Testis (tissue), 5 donors: ENCODE measurements around the gene LGALS7. TPM values are rescaled to one million over a fixed set of nuclear protein-coding genes. Genes with fewer than 3 reads are reported as not detected.
"Not testable (repeated sequence)": the region's sequence is repeated elsewhere in the genome, so short reads cannot be mapped to it uniquely, and the experiment has no call there.

Source experiments
- DNase-seq: peaks from one replicate; pipeline ENCODE4 v3.0.0-alpha.2; 2019
- H3K27ac ChIP-seq, 2 donors: fragments of 200-600 bp; sonication (generic); one replicate each; pipeline ENCODE4 v1.5.1; 2019
- H3K27me3 ChIP-seq: fragments of 200-600 bp; sonication (generic); one replicate; pipeline ENCODE4 v1.5.1; 2019
- H3K36me3 ChIP-seq: fragments of 200-600 bp; sonication (generic); one replicate; pipeline ENCODE4 v1.5.1; 2017; ENCODE audit warnings: low read depth; ENCODE audit errors: missing control alignments
- H3K4me1 ChIP-seq: fragments of 200-600 bp; sonication (generic); one replicate; pipeline ENCODE4 v1.5.1; 2019
- H3K4me3 ChIP-seq, 2 donors: fragments of 200-600 bp; sonication (generic); one replicate each; pipeline ENCODE4 v1.5.1; 2017 to 2019
- H3K9me3 ChIP-seq: fragments of 200-600 bp; sonication (generic); one replicate; pipeline ENCODE4 v1.5.1; 2017
- POLR2A ChIP-seq: fragments of 450-650 bp; IDR thresholded peaks from one replicate; pipeline ENCODE4 v1.6.1; 2017; ENCODE audit warnings: antibody characterized with exemption, mild to moderate bottlenecking, moderate library complexity
- WGBS, 2 donors: methylation state at CpG; one replicate each; pipeline ENCODE4 v1.1.5; 2018; 5-methylcytosine and 5-hydroxymethylcytosine counted together
- intact Hi-C: fragments of 100-400 bp; cut with DNase I; formaldehyde crosslinking; loops from one replicate; pipeline ENCODE4 v1.15.1; 2023; ENCODE audit warnings: low total_unique reads
- long read RNA-seq, 2 donors: transcript quantifications; one replicate each; lab custom pipeline, GENCODE V29; 2026
- polyA plus RNA-seq: library from polyadenylated mRNA; stranded (reverse); fragments of 350-450 nt; fragmentation: Illumina TruSeq; extraction: RNeasy Lipid Tissue Mini Kit (QIAGEN cat#74804); gene quantifications from one replicate; pipeline ENCODE4 v1.2.3, GENCODE V29; 2014; ENCODE audit warnings: low read depth, low replicate concordance; ENCODE audit not compliant: insufficient read depth
- total RNA-seq, 2 donors: library from RNA; depleted of rRNA; stranded (reverse); fragments of >200 nt; gene quantifications; one replicate each; pipeline ENCODE4 v1.2.3, GENCODE V29; 2016
- TF ChIP-seq, protein P1 (sequence below), 3 experiments: fragments of 450-650 bp in 2 of 3; fragments of 200-600 bp in 1 of 3; sonication (generic) in 1 of 3; IDR thresholded peaks; one replicate each; pipeline ENCODE4 v1.5.1; 2016 to 2019; ENCODE audit warnings: antibody characterized with exemption in 3 of 3, mild to moderate bottlenecking in 2 of 3, moderate library complexity in 1 of 3

LGALS7 gene
- total RNA-seq (not detected), polyA plus RNA-seq (4.4 TPM)
- long read RNA-seq, donor 1, result 0 reads
- long read RNA-seq, donor 2, result 0 reads

DNA sequence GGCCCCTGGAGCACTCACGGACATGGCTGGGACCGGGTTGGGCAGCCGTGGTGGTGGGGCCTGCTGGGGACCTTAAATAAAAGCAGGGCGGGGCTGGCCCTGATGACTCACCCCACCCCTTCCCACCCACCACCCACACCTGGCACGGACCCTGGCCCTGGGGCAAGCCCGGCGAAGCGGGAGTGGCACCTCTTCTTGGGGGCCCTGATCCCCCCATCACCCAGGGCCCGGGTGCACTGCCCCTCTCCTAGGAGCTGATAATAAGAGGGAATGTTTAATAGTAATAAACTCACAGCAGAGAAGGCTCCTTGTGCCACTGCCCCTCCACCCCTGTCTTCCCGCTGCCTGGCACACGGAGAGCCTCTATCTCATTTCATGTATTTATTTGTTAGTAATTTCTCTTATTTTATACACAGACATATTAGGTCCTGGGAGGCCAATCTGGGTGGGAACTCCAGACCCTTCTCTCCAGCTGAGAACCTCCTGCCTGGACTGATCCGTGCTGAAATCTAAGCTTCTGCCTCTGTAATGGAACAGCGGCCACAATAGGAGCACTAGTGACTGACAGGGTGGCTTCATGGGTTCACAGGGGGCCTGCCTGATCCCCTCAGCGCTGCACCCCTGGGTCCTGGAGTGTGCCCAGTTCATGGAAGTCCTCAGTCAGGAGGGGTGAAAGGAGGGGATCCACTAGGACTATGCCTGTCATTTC lies at the start of gene LGALS7:
LGALS7 (minus strand) TSS at position 49 of the 709 bp plus-strand sequence; CDS start at position 24, 25 bp downstream.
- Histone ChIP-seq H3K36me3 (no peaks in the 10 kb centered on the region), H3K27ac (no peak within 1 kb of the TSS), H3K9me3 (no peaks in the 10 kb centered on the region), H3K27me3 (no peaks in the 10 kb centered on the region), H3K4me1 (peaks cover 8% of the 10 kb centered on the region), H3K4me3 (no peak within 1 kb of the TSS)
- intact Hi-C loops, result no loop called here
- WGBS, 2 donors, result 72 to 79% methylated on average over 4 to 6 of the region's 14 CpGs
- no peak for DNase-seq
- TF ChIP-seq, protein P1, sequence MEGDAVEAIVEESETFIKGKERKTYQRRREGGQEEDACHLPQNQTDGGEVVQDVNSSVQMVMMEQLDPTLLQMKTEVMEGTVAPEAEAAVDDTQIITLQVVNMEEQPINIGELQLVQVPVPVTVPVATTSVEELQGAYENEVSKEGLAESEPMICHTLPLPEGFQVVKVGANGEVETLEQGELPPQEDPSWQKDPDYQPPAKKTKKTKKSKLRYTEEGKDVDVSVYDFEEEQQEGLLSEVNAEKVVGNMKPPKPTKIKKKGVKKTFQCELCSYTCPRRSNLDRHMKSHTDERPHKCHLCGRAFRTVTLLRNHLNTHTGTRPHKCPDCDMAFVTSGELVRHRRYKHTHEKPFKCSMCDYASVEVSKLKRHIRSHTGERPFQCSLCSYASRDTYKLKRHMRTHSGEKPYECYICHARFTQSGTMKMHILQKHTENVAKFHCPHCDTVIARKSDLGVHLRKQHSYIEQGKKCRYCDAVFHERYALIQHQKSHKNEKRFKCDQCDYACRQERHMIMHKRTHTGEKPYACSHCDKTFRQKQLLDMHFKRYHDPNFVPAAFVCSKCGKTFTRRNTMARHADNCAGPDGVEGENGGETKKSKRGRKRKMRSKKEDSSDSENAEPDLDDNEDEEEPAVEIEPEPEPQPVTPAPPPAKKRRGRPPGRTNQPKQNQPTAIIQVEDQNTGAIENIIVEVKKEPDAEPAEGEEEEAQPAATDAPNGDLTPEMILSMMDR (IDR thresholded peaks at IDR 0.05), result no peak
- no peak for TF ChIP-seq POLR2A

DNA sequence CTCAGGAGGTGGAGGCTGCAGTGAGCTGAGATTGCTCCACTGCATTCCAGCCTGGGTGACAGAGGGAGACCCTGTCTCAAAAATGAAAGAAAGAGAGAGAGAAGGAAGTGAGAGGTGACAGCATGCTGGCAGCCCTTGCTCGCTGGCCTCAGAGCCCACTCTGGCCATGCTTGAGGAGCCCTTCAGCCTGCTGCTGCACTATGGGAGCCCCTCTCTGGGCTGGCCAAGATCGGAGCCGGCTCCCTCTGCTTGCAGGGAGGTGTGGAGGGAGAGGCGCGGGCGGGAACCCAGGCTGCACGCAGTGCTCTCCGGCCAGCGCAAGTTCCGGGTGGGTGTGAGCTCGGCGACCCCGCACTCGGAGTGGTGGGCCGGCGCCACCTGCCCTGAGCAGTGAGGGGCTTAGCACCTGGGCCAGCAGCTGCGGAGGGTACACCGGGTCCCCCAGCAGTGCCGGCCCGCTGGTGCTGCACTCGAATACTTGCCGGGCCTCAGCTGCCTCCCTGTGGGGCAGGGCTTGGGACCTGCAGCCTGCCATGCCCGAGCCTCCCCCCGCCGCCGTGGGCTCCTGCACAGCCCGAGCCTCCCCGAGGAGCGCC lies 48.0 kb upstream of the LGALS7 start:
- H3K27ac ChIP-seq, intact Hi-C loops, H3K4me3 ChIP-seq, DNase-seq, H3K36me3 ChIP-seq, H3K9me3 ChIP-seq, H3K27me3 ChIP-seq: not testable (repeated sequence)
- WGBS, 2 donors, result 78 to 97% methylated on average over 1 to 25 of the region's 29 CpGs
- H3K4me1 ChIP-seq, result peaks cover 19% of the 10 kb centered on the region

DNA sequence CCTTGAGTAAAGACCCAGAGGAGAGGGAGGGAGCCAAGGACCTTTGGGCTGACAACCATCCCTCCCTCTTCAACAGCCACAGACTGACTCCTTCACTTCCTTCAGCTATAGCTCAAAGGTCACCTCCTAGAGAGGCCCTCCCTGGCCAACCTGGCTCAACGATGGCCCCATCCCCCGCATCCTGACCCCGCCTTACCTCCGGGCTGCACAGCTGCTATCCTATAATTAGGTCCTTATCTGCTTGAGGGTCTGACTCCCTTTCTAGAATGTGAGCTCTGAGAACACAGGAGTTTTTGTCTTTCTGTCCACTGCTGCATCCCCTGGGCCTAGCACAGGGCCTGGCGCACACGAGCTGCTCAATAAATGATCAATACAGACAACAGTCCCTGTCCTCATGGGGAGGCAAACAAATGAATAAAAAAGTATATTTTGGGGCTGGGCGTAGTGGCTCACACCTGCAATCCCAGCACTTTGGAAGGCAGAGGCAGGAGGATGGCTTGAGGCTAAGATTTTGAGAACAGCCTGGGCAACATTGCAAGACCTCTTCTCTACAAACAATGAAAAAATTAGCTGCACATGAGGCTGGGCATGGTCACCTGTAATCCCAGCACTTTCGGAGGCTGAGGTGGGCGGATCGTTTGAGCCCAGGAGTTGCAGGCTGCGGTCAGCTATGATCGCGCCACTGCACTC lies 46.1 kb upstream of the LGALS7 start:
- H3K4me3 ChIP-seq, result no peak overlapping the region
- H3K27ac ChIP-seq, result no peak overlapping the region
- TF ChIP-seq, protein P1 (IDR thresholded peaks at IDR 0.05), result no peak
- no peak for TF ChIP-seq POLR2A
- WGBS, 2 donors, result 58 to 59% methylated on average over 13 of the region's 13 CpGs
- intact Hi-C loops, result no loop called here
- no peaks in the 10 kb centered on the region for H3K27me3 ChIP-seq
- peak; percentile 93 for DNase-seq
- H3K4me1 ChIP-seq, result peaks cover 23% of the 10 kb centered on the region
- H3K9me3 ChIP-seq, result no peaks in the 10 kb centered on the region
- H3K36me3 ChIP-seq, result no peaks in the 10 kb centered on the region

DNA sequence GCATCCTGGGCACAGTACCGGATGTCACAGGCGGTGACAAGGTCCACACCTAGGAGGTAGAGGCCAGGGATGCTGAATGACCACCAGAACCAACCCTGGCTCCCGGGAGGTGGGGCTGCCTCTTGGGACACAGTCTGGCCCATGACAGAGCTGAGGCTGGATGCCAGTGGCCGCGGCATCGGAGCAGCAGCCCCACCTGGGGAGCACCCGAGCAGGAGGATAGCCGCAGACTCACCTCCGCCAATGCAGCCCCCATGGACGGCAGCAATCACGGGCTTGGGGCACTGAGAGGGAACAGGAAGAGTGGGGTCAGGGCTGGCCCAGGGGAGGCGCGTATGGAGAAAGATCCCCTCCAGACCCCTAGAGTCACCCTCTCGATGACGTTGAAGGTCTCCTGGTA lies 43.8 kb upstream of the LGALS7 start:
- Histone ChIP-seq H3K9me3 (no peaks in the 10 kb centered on the region), H3K36me3 (no peaks in the 10 kb centered on the region), H3K4me3 (no peak overlapping the region), H3K27me3 (no peaks in the 10 kb centered on the region), H3K27ac (no peak overlapping the region), H3K4me1 (peaks cover 23% of the 10 kb centered on the region)
- intact Hi-C loops, result no loop called here
- WGBS, 2 donors, result 94 to 98% methylated on average over 6 to 15 of the region's 15 CpGs
- TF ChIP-seq POLR2A, result no peak
- TF ChIP-seq, protein P1 (IDR thresholded peaks at IDR 0.05), result no peak
- DNase-seq, result no peak

DNA sequence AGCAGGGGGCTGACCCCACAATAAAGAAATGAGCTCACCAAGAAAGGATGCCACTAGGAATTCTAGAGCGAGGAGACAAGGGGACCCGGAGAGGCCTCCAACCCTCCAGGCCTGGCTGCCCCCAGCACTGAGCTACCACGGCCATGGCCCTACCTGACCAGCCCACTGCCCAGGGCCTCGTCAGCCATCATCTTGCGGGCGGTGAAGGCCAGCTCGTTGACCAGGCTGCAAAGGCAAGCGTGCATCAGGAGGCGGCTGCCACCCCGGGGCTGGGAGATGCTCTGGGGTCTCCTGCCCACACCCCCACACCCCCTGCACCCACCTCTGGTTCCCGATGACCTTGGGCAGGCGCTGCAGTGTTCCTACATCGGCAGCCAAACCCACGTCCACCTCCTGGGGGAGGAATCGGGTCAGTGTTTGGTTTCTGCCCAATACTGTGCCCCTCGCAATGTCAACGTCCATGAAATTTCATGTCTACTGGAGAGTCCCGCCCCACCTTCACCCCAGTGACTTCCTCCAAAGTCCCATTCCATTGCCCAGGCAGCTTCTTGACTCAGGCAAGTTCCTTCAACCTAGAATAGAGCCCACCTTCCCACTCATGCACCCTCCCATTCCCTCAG lies 42.9 kb upstream of the LGALS7 start:
- no peaks in the 10 kb centered on the region for H3K27me3 ChIP-seq
- no peaks in the 10 kb centered on the region for H3K9me3 ChIP-seq
- DNase-seq, result no peak
- no peak overlapping the region for H3K27ac ChIP-seq
- 67 to 90% methylated on average over 5 to 18 of the region's 18 CpGs for WGBS, 2 donors
- intact Hi-C loops, result no loop called here
- peaks cover 23% of the 10 kb centered on the region for H3K4me1 ChIP-seq
- TF ChIP-seq POLR2A, result no peak
- TF ChIP-seq, protein P1 (IDR thresholded peaks at IDR 0.05), result no peak
- no peaks in the 10 kb centered on the region for H3K36me3 ChIP-seq
- peak overlapping the region in 1 of 2 donors; percentile 15 for H3K4me3 ChIP-seq
